ENCODE data around the gene FIG4.

The FIG4 gene

GRCh38 chr6:109840796-109841195 is 149.7 kb downstream of the FIG4 start:
- H2AFZ ChIP-seq (ENCODE audit: low read length), result no peak overlapping the region
- TF ChIP-seq CTCF (conservative IDR thresholded peaks at IDR 0.05; ENCODE audit: low read length) (no peak), EZH2phosphoT487 (IDR thresholded peaks at IDR 0.05; ENCODE audit: borderline replicate concordance) (no peak)
- H3K4me3 ChIP-seq (ENCODE audit: low read length, poor library complexity, severe bottlenecking), result no peak overlapping the region
- H3K36me3 ChIP-seq (ENCODE audit: insufficient read depth, low read length), result no peaks in the 10 kb centered on the region
- no peak overlapping the region for H3K4me2 ChIP-seq (ENCODE audit: low read depth, low read length, poor library complexity, severe bottlenecking)
- no peaks in the 10 kb centered on the region for H4K20me1 ChIP-seq (ENCODE audit: insufficient read depth, low read length, poor library complexity, severe bottlenecking)
- H3K79me2 ChIP-seq (ENCODE audit: insufficient read depth, low read length), result no peaks in the 10 kb centered on the region
- no peaks in the 10 kb centered on the region for H3K4me1 ChIP-seq (ENCODE audit: insufficient read depth, low read length, poor library complexity, severe bottlenecking)
- H3K9me3 ChIP-seq (ENCODE audit: insufficient read depth, low read depth, low read length), result no peaks in the 10 kb centered on the region
- no peaks in the 10 kb centered on the region for H3K27me3 ChIP-seq (ENCODE audit: insufficient read depth, low read length, poor library complexity, severe bottlenecking)
- no peaks in the 10 kb centered on the region for H3F3A ChIP-seq (ENCODE audit: low read depth)
- H3K9me2 ChIP-seq (replicated peaks; ENCODE audit: low read depth, low read length), result no peaks in the 10 kb centered on the region
- H3K9ac ChIP-seq (ENCODE audit: low read depth, low read length, poor library complexity, severe bottlenecking), result no peak overlapping the region

DNA sequence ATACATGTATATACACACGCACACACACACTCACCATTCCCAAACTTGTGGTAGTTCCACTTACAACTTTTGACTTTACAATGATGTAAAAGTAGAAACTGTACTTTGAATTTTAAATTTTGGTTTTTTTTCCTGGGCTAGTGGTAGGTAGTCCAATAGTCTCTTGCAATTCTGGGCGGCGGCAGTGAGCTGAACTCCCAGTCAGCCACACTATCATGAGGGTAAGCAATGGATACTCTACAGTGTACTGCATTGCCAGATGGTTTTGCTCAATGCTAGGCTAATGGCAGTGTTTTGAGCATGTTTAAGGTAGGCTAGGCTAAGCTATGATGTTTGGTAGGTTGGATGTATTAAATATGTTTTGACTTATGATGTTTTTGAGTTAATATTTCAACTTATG is 150.8 kb downstream of the FIG4 start:
- TF ChIP-seq CTCF (conservative IDR thresholded peaks at IDR 0.05; ENCODE audit: low read length), result no peak
- TF ChIP-seq EZH2phosphoT487 (IDR thresholded peaks at IDR 0.05; ENCODE audit: borderline replicate concordance), result no peak
- H3K9me3 ChIP-seq (ENCODE audit: insufficient read depth, low read depth, low read length), result no peaks in the 10 kb centered on the region
- no peaks in the 10 kb centered on the region for H3K9me2 ChIP-seq (replicated peaks; ENCODE audit: low read depth, low read length)
- no peaks in the 10 kb centered on the region for H3K4me1 ChIP-seq (ENCODE audit: insufficient read depth, low read length, poor library complexity, severe bottlenecking)
- no peaks in the 10 kb centered on the region for H3F3A ChIP-seq (ENCODE audit: low read depth)
- no peaks in the 10 kb centered on the region for H4K20me1 ChIP-seq (ENCODE audit: insufficient read depth, low read length, poor library complexity, severe bottlenecking)
- no peak overlapping the region for H3K4me2 ChIP-seq (ENCODE audit: low read depth, low read length, poor library complexity, severe bottlenecking)
- H3K27me3 ChIP-seq (ENCODE audit: insufficient read depth, low read length, poor library complexity, severe bottlenecking), result no peaks in the 10 kb centered on the region
- H3K79me2 ChIP-seq (ENCODE audit: insufficient read depth, low read length), result no peaks in the 10 kb centered on the region
- no peaks in the 10 kb centered on the region for H3K36me3 ChIP-seq (ENCODE audit: insufficient read depth, low read length)
- H3K4me3 ChIP-seq (ENCODE audit: low read length, poor library complexity, severe bottlenecking), result no peak overlapping the region
- no peak overlapping the region for H3K9ac ChIP-seq (ENCODE audit: low read depth, low read length, poor library complexity, severe bottlenecking)
- no peak overlapping the region for H2AFZ ChIP-seq (ENCODE audit: low read length)

DNA sequence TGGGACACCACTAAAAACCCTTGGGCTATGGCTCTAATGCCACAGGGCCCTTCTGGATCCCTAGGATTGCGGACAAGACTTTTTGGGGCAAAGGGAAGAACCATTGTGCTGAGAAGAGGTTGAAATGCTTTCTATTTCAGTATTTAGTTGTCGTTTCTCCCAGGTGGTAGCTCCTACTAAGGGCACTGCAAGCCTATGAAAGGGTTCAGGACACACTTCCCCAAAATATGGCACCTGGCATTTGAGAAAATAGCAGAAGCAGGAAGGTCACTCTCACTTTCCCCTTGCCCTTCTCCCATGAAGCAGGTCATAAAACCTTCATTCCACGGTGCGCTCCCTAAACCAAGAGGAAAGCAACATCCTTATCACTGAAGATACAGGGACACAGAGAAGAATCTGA is 161.6 kb downstream of the FIG4 start:
- H3K4me1 ChIP-seq (ENCODE audit: insufficient read depth, low read length, poor library complexity, severe bottlenecking), result no peaks in the 10 kb centered on the region
- H3F3A ChIP-seq (ENCODE audit: low read depth), result no peaks in the 10 kb centered on the region
- H4K20me1 ChIP-seq (ENCODE audit: insufficient read depth, low read length, poor library complexity, severe bottlenecking), result no peaks in the 10 kb centered on the region
- no peaks in the 10 kb centered on the region for H3K9me3 ChIP-seq (ENCODE audit: insufficient read depth, low read depth, low read length)
- H3K9me2 ChIP-seq (replicated peaks; ENCODE audit: low read depth, low read length), result no peaks in the 10 kb centered on the region
- H3K27me3 ChIP-seq (ENCODE audit: insufficient read depth, low read length, poor library complexity, severe bottlenecking), result no peaks in the 10 kb centered on the region
- H3K4me2 ChIP-seq (ENCODE audit: low read depth, low read length, poor library complexity, severe bottlenecking), result no peak overlapping the region
- H3K79me2 ChIP-seq (ENCODE audit: insufficient read depth, low read length), result no peaks in the 10 kb centered on the region
- H2AFZ ChIP-seq (ENCODE audit: low read length), result no peak overlapping the region
- no peaks in the 10 kb centered on the region for H3K36me3 ChIP-seq (ENCODE audit: insufficient read depth, low read length)
- no peak for TF ChIP-seq EZH2phosphoT487 (IDR thresholded peaks at IDR 0.05; ENCODE audit: borderline replicate concordance)
- TF ChIP-seq CTCF (conservative IDR thresholded peaks at IDR 0.05; ENCODE audit: low read length), result no peak
- no peak overlapping the region for H3K4me3 ChIP-seq (ENCODE audit: low read length, poor library complexity, severe bottlenecking)
- no peak overlapping the region for H3K9ac ChIP-seq (ENCODE audit: low read depth, low read length, poor library complexity, severe bottlenecking)
